ENCODE measurements around the gene GABRB1.

GABRB1 gene

GRCh38 chr4:47167081-47168035 is 136.0 kb downstream of the GABRB1 start:
- H3K9ac ChIP-seq (ENCODE audit: low read length) = no peak overlapping the region
- H3K9me3 ChIP-seq (ENCODE audit: control insufficient read depth, insufficient read depth, low read depth, low read length) = no peaks in the 10 kb centered on the region
- no peak overlapping the region for H3K27ac ChIP-seq (ENCODE audit: low read depth, low read length)
- H3K36me3 ChIP-seq (ENCODE audit: control insufficient read depth, insufficient read depth, low read length) = no peaks in the 10 kb centered on the region
- no peaks in the 10 kb centered on the region for H3K27me3 ChIP-seq (ENCODE audit: control insufficient read depth, insufficient read depth, low read length)
- H3K4me1 ChIP-seq (ENCODE audit: control insufficient read depth, insufficient read depth, low read length) = no peaks in the 10 kb centered on the region
- H3K4me3 ChIP-seq (ENCODE audit: low read depth, low read length) = no peak overlapping the region

GRCh38 chr4:47184083-47184482 is 152.7 kb downstream of the GABRB1 start:
- Histone ChIP-seq H3K27me3 (ENCODE audit: control insufficient read depth, insufficient read depth, low read length) (no peaks in the 10 kb centered on the region), H3K4me3 (ENCODE audit: low read depth, low read length) (no peak overlapping the region), H3K4me1 (ENCODE audit: control insufficient read depth, insufficient read depth, low read length) (peaks cover 9% of the 10 kb centered on the region; the same call in 1 of the 2 replicates), H3K9ac (ENCODE audit: low read length) (no peak overlapping the region), H3K27ac (ENCODE audit: low read depth, low read length) (no peak overlapping the region), H3K9me3 (ENCODE audit: control insufficient read depth, insufficient read depth, low read depth, low read length) (no peaks in the 10 kb centered on the region), H3K36me3 (ENCODE audit: control insufficient read depth, insufficient read depth, low read length) (no peaks in the 10 kb centered on the region)

GRCh38 chr4:47185761-47186160 is 154.4 kb downstream of the GABRB1 start:
- Histone ChIP-seq H3K27me3 (ENCODE audit: control insufficient read depth, insufficient read depth, low read length) (no peaks in the 10 kb centered on the region), H3K4me3 (ENCODE audit: low read depth, low read length) (no peak overlapping the region), H3K4me1 (ENCODE audit: control insufficient read depth, insufficient read depth, low read length) (peaks cover 9% of the 10 kb centered on the region; the same call in 1 of the 2 replicates), H3K9ac (ENCODE audit: low read length) (no peak overlapping the region), H3K27ac (ENCODE audit: low read depth, low read length) (no peak overlapping the region), H3K36me3 (ENCODE audit: control insufficient read depth, insufficient read depth, low read length) (no peaks in the 10 kb centered on the region), H3K9me3 (ENCODE audit: control insufficient read depth, insufficient read depth, low read depth, low read length) (no peaks in the 10 kb centered on the region)

GRCh38 chr4:47187608-47188007 is 156.2 kb downstream of the GABRB1 start:
- Histone ChIP-seq H3K36me3 (ENCODE audit: control insufficient read depth, insufficient read depth, low read length) (no peaks in the 10 kb centered on the region), H3K27me3 (ENCODE audit: control insufficient read depth, insufficient read depth, low read length) (no peaks in the 10 kb centered on the region), H3K9me3 (ENCODE audit: control insufficient read depth, insufficient read depth, low read depth, low read length) (no peaks in the 10 kb centered on the region), H3K27ac (ENCODE audit: low read depth, low read length) (no peak overlapping the region), H3K4me1 (ENCODE audit: control insufficient read depth, insufficient read depth, low read length) (no peaks in the 10 kb centered on the region; the same call in 1 of the 2 replicates), H3K9ac (ENCODE audit: low read length) (no peak overlapping the region), H3K4me3 (ENCODE audit: low read depth, low read length) (no peak overlapping the region)

GRCh38 chr4:47193179-47193578 is 161.8 kb downstream of the GABRB1 start:
- no peaks in the 10 kb centered on the region for H3K9me3 ChIP-seq (ENCODE audit: control insufficient read depth, insufficient read depth, low read depth, low read length)
- H3K36me3 ChIP-seq (ENCODE audit: control insufficient read depth, insufficient read depth, low read length) = no peaks in the 10 kb centered on the region
- H3K27ac ChIP-seq (ENCODE audit: low read depth, low read length) = no peak overlapping the region
- H3K27me3 ChIP-seq (ENCODE audit: control insufficient read depth, insufficient read depth, low read length) = no peaks in the 10 kb centered on the region
- H3K9ac ChIP-seq (ENCODE audit: low read length) = no peak overlapping the region
- no peaks in the 10 kb centered on the region for H3K4me1 ChIP-seq (ENCODE audit: control insufficient read depth, insufficient read depth, low read length)
- H3K4me3 ChIP-seq (ENCODE audit: low read depth, low read length) = no peak overlapping the region

- no peaks in the 10 kb centered on the region for H3K27me3 ChIP-seq (ENCODE audit: control insufficient read depth, insufficient read depth, low read length)
- no peak overlapping the region for H3K9ac ChIP-seq (ENCODE audit: low read length)
- H3K27ac ChIP-seq (ENCODE audit: low read depth, low read length) = no peak overlapping the region
Measured at GRCh38 chr4:47194036-47194737, 162.8 kb downstream of the GABRB1 start.

GRCh38 chr4:47195706-47196105 is 164.3 kb downstream of the GABRB1 start:
- Histone ChIP-seq H3K4me3 (ENCODE audit: low read depth, low read length) (no peak overlapping the region), H3K36me3 (ENCODE audit: control insufficient read depth, insufficient read depth, low read length) (no peaks in the 10 kb centered on the region), H3K27me3 (ENCODE audit: control insufficient read depth, insufficient read depth, low read length) (no peaks in the 10 kb centered on the region), H3K9ac (ENCODE audit: low read length) (no peak overlapping the region), H3K9me3 (ENCODE audit: control insufficient read depth, insufficient read depth, low read depth, low read length) (no peaks in the 10 kb centered on the region), H3K4me1 (ENCODE audit: control insufficient read depth, insufficient read depth, low read length) (no peaks in the 10 kb centered on the region), H3K27ac (ENCODE audit: low read depth, low read length) (no peak overlapping the region)

More at GRCh38 chr4:47194036-47194737, 162.8 kb downstream of the GABRB1 start:
- Histone ChIP-seq H3K9me3 (ENCODE audit: control insufficient read depth, insufficient read depth, low read depth, low read length) (no peaks in the 10 kb centered on the region), H3K4me1 (ENCODE audit: control insufficient read depth, insufficient read depth, low read length) (no peaks in the 10 kb centered on the region), H3K36me3 (ENCODE audit: control insufficient read depth, insufficient read depth, low read length) (no peaks in the 10 kb centered on the region), H3K4me3 (ENCODE audit: low read depth, low read length) (no peak overlapping the region)

- H3K9me3 ChIP-seq (ENCODE audit: control insufficient read depth, insufficient read depth, low read depth, low read length) = no peaks in the 10 kb centered on the region
- no peaks in the 10 kb centered on the region for H3K4me1 ChIP-seq (ENCODE audit: control insufficient read depth, insufficient read depth, low read length)
- H3K9ac ChIP-seq (ENCODE audit: low read length) = no peak overlapping the region
- no peaks in the 10 kb centered on the region for H3K27me3 ChIP-seq (ENCODE audit: control insufficient read depth, insufficient read depth, low read length)
- no peak overlapping the region for H3K4me3 ChIP-seq (ENCODE audit: low read depth, low read length)
- H3K27ac ChIP-seq (ENCODE audit: low read depth, low read length) = no peak overlapping the region
- H3K36me3 ChIP-seq (ENCODE audit: control insufficient read depth, insufficient read depth, low read length) = no peaks in the 10 kb centered on the region
Measured at GRCh38 chr4:47198791-47199190, 167.4 kb downstream of the GABRB1 start.

GRCh38 chr4:47203593-47203992 is 172.2 kb downstream of the GABRB1 start:
- Histone ChIP-seq H3K27me3 (ENCODE audit: control insufficient read depth, insufficient read depth, low read length) (no peaks in the 10 kb centered on the region), H3K9ac (ENCODE audit: low read length) (no peak overlapping the region), H3K27ac (ENCODE audit: low read depth, low read length) (no peak overlapping the region), H3K4me3 (ENCODE audit: low read depth, low read length) (no peak overlapping the region), H3K36me3 (ENCODE audit: control insufficient read depth, insufficient read depth, low read length) (no peaks in the 10 kb centered on the region), H3K9me3 (ENCODE audit: control insufficient read depth, insufficient read depth, low read depth, low read length) (no peaks in the 10 kb centered on the region), H3K4me1 (ENCODE audit: control insufficient read depth, insufficient read depth, low read length) (peaks cover 9% of the 10 kb centered on the region)

GRCh38 chr4:47207555-47207954 is 176.2 kb downstream of the GABRB1 start:
- Histone ChIP-seq H3K9me3 (ENCODE audit: control insufficient read depth, insufficient read depth, low read depth, low read length) (no peaks in the 10 kb centered on the region), H3K9ac (ENCODE audit: low read length) (no peak overlapping the region), H3K36me3 (ENCODE audit: control insufficient read depth, insufficient read depth, low read length) (no peaks in the 10 kb centered on the region), H3K27me3 (ENCODE audit: control insufficient read depth, insufficient read depth, low read length) (no peaks in the 10 kb centered on the region), H3K27ac (ENCODE audit: low read depth, low read length) (no peak overlapping the region), H3K4me1 (ENCODE audit: control insufficient read depth, insufficient read depth, low read length) (peaks cover 9% of the 10 kb centered on the region), H3K4me3 (ENCODE audit: low read depth, low read length) (no peak overlapping the region)

GRCh38 chr4:47209833-47210232 is 178.5 kb downstream of the GABRB1 start:
- Histone ChIP-seq H3K9ac (ENCODE audit: low read length) (no peak overlapping the region), H3K4me1 (ENCODE audit: control insufficient read depth, insufficient read depth, low read length) (peaks cover 9% of the 10 kb centered on the region), H3K4me3 (ENCODE audit: low read depth, low read length) (no peak overlapping the region), H3K27ac (ENCODE audit: low read depth, low read length) (no peak overlapping the region), H3K9me3 (ENCODE audit: control insufficient read depth, insufficient read depth, low read depth, low read length) (no peaks in the 10 kb centered on the region), H3K36me3 (ENCODE audit: control insufficient read depth, insufficient read depth, low read length) (no peaks in the 10 kb centered on the region), H3K27me3 (ENCODE audit: control insufficient read depth, insufficient read depth, low read length) (no peaks in the 10 kb centered on the region)
